IPS-NIHi7 (cell line): ENCODE measurements around the gene ZCCHC10.
"Not testable (repeated sequence)": the region's sequence is repeated elsewhere in the genome, so short reads cannot be mapped to it uniquely, and the experiment has no call there.

ENCODE experiments used
- DNase-seq: peaks from one replicate; pipeline ENCODE4 v3.0.0; 2012; ENCODE audit warnings: mixed read lengths; ENCODE audit errors: extremely low spot score

Gene ZCCHC10

GRCh38 chr5:132979367-132979940 is 46.9 kb downstream of the ZCCHC10 start:
- DNase-seq = no peak

DNA sequence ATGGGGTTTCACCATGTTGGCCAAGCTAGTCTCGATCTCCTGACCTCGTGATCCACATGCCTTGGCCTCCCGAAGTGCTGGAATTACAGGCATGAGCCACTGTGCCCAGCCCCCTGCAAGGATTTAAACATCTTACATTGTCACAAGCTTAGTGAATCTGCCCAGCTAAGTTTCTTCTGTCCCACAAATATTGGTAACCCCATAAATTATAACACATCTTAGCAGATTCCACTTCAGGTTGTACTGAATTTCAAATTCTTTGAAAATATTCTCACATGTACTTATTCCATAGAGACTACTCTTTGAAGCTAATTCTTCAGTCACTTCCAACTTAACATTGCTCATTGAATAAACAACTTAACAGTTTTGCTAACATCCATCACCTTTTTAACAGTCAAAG is 49.5 kb downstream of the ZCCHC10 start:
- DNase-seq = no peak

- DNase-seq = not testable (repeated sequence)
Observed at GRCh38 chr5:132972436-132972828, 53.9 kb downstream of the ZCCHC10 start.

GRCh38 chr5:132971483-132972435 is 54.6 kb downstream of the ZCCHC10 start:
- DNase-seq = no peak

GRCh38 chr5:132965120-132965519 is 61.2 kb downstream of the ZCCHC10 start:
- no peak for DNase-seq

DNA sequence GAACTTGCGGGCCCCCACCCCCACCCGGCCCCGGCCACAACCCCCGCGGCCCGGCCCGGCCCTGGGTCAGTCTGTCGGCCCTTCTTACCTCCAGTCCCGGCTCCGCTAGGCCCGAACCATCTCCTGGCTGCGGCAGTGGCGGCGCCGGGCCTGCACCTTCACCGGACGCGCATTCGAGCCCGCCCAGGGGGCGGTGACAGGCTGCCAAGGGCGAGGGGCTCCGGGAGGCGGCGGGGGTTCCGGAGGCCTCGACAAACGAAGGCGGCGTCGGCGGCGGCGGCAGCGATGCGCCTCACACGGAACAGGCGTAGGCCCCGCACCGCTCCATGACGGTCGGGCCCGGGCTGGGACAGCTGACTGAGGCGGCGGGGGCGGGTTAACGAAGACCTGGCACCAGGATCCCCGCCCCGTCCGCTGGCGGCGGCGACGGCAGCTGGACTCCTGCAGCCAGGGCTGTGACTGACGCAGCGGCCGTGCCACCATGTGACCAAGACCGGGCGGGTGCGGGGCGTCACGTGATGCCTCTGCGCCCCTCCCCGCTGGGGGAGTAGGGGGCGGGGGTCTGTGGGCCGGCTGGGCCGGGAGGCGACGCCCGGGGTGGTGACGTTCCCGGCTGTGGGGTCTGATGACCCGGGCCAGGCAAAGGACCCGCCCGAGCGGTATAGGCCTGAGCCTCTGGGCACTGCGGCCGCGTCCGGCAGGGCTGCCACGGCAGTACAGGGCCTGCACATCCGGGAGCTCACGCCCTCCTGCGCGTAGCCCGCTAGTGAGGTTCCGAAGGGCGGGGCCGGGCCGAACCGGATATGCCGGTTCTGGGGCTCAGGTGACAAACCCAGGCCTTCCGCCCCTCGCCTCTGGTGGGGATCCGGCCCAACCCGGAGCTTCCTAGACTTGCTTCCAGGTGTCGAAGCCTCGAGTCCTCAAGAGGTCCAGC is 62.9 kb downstream of the ZCCHC10 start, which contains the start of gene AFF4:
TSS of gene AFF4 (minus strand) at position 464 of the 934 bp plus-strand sequence. CDS start 26,445 bp downstream, outside the sequence.
- peak; percentile 96 for DNase-seq

- peak; percentile 30 for DNase-seq
Observed at GRCh38 chr5:132962429-132963021, 63.8 kb downstream of the ZCCHC10 start.

- DNase-seq = no peak
Observed at GRCh38 chr5:132961887-132962286, 64.5 kb downstream of the ZCCHC10 start.

DNA sequence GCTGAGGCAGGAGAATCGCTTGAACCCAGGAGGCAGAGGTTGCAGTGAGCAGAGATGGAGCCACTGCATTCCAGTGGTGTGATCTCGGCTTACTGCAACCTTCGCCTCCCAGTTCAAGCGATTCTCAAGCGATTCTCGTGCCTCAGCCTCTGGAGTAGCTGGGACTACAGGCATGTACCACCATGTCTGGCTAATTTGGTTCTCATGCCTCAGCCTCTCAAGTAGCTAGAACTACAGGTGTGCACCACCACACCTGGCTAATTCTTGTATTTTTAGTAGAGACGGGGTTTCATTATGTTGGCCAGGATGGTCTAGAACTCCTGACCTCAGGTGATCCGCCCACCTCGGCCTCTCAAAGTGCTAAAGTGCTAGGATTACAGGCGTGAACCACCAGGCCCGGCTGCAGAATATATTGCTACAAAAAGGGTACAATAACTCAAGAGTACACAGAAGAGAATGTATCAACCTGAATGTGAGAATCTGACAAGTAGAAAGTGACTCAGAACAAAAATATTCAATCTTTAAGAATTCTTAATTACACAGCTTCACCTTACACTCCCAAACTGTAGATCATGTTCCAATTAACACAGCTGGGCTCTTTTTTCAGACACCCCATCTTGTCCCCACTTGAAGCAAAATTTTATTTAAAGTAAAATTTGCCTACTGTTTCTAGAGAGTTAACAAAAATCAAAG is 65.1 kb downstream of the ZCCHC10 start:
- DNase-seq = not testable (repeated sequence)

DNA sequence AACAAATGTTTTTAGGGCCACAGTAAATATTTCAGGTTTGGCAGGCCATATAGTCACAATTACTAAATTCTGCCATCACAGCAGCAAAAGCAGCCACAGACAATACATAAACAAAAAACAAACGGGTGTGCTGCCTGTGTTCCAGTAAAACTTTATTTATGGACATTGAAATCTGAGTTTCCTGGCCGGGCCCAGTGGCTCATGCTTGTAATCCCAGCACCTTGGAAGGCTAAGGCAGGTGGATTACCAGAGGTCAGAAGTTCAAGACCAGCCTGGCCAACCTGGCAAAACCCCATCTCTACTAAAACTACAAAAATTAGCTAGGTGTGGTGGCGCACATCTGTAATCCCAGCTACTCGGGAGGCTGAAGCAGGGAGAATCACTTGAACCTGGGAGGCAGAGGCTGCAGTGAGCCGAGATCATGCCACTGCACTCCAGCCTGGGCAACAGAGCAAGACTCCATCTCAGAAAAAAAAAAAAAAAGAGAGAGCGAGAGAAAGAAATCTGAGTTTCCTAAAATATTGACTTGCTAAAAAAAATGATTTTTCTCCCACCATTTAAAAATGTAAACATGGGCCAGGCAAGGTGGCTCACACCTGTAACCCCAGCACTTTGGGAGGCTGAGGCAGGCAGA is 70.1 kb downstream of the ZCCHC10 start:
- not testable (repeated sequence) for DNase-seq

GRCh38 chr5:132953710-132954109 is 72.6 kb downstream of the ZCCHC10 start:
- DNase-seq = no peak

GRCh38 chr5:132952829-132953228 is 73.5 kb downstream of the ZCCHC10 start:
- DNase-seq = no peak

DNA sequence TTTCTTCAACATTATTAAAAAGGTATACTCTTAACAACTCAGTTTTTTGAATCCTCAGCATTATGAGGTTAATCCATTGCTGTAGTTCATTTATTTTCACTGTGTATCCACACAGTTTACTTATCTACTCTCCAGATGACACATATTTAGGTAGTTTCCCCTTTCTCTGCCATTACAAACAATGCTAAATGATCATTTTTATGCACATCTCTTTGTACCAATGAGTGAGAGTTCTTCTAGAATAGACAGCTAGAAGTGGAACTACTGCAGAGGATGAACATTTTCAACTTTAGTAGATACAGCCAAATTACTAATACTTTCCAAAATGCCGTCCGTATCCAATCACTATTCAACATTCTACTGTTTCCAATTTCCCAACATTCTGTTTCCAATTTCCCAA is 74.5 kb downstream of the ZCCHC10 start:
- DNase-seq = no peak

GRCh38 chr5:132949136-132949535 is 77.2 kb downstream of the ZCCHC10 start:
- no peak for DNase-seq

- DNase-seq = no peak
Observed at GRCh38 chr5:132947671-132948070, 78.7 kb downstream of the ZCCHC10 start.
